ENCODE results near the gene BID.

The BID gene

DNA sequence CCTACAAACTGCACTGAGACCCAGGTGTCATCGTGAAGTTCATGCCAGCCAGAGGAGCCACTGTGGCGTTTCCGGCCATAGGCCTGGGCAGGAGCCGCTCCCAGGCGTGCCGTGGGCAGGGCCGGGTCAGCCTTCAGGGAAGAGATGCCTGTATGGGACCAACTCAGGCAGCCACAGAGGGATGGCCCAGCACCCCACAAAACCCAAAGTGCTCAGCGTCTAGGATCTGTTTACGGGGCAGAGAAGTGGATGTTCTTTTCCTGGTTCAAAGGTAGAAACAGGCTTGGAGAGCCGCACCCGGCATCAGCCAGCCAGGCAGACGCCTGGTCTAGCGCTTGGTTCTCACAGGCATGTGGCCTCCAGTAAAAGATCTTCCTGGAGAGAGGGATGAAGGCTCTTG is 8.4 kb upstream of the BID start:
- no peak for DNase-seq

DNA sequence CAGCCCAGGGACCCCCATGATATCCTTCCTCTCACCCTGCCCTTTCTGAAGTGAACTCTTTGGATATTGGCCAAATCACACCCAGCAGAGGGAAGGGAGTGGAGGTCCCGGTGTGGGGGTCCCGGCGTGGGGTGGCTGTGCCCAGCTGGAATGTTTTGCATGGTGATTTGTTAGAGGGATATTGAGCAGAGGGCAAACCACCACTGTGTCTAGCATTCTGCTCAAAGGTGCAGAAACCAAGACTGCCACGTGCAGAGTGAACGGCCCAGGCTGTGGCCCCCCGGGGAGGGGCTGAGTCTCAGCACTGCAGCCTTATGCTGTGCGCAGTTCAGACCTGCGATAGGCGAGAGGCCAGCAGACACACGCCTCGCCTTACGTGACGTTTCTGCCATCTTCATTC is 7.9 kb upstream of the BID start:
- DNase-seq = no peak

DNA sequence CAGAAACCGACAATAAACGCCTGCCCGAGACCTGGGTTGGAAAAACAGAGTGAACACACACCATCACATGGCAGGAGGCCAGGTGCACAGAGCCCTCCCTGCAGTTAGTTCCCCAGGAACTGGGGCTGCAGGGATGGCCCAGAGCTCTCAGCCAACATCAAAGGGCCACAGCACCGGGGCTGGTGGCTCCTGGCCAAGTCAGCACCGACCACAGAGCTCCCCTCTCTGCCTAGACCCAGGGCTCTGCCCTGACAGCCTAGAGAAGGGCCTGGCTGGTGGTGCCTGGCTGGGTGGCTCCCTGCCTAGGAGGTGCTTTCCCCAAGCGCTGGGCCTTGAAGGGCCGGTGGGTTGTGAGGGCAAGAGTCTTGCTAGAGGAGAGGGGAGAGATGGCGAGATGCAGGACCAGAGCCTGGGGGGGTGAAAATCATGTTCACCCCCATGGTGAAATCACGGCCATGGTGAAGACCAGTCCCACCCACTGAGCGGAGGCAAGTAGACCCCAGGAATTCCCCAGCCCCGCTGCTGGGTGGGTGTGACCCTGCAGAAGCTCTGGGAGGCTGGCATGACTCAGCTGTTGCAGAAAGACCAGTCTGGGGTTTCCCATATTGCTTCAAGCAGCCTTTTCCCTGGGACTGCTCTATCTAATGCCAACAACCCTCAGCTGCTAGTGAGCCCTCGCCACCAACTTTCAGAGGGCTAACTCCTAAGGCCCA is 7.2 kb upstream of the BID start:
- DNase-seq = peak; percentile 73

DNA sequence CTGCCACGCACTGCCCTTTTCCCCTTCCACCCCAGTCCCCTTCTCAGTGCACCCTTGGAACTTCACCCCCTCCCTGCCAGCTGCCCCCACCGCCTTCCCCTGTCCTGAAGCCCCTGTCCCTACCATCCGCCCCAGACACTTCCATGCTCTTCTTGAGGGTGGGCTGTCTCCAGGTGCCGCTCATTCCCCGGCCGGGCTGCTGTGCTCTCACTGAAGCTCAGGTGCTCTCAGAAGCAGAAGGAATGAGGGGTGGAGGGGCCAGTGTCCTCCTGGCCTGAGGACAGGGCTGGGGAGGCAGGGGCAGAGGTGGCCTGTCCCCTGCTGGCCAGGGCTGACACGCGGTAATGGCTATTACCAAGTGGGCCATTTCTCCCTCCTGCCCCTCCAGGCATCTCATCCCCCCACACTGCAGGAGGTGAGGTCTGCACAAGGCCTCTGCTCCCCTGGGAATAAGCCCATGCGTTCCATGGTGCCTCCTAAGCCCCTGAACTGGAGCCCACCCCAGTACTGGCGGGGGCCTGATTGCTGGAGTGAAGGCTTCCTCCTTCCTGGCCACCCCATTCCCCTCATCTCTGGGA is 6.6 kb upstream of the BID start:
- no peak for DNase-seq

DNA sequence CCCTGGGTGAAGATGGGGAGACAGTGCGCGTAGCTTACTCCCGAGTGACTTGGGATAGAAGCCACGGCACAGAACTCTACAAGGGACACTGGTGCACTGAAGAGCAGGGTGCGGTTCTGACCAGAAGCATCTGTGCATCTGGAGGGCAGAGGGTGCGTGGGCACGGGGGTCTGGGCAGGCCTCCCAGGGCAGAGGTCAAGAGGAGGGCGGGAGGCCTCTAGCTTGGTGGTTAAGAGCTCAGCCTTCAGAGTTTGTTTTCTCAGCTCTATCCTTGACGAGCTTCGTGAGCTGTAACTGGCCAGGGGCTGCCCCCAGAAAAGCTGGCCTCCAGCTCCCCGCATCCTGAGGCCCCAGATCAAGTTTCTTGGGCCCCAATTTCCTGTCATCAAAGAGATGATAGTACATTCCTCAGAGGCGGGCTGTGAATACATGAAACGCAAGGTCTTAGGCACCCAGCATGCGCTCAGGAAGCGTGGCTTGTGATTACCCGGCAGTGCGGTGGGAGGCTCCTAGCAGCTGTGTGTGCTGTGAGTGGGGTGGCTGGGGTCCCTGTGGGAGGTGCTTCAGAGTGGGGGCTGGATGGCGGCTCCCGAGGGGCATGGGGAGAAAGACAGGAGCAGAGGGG is 6.0 kb upstream of the BID start:
- no peak for DNase-seq

DNA sequence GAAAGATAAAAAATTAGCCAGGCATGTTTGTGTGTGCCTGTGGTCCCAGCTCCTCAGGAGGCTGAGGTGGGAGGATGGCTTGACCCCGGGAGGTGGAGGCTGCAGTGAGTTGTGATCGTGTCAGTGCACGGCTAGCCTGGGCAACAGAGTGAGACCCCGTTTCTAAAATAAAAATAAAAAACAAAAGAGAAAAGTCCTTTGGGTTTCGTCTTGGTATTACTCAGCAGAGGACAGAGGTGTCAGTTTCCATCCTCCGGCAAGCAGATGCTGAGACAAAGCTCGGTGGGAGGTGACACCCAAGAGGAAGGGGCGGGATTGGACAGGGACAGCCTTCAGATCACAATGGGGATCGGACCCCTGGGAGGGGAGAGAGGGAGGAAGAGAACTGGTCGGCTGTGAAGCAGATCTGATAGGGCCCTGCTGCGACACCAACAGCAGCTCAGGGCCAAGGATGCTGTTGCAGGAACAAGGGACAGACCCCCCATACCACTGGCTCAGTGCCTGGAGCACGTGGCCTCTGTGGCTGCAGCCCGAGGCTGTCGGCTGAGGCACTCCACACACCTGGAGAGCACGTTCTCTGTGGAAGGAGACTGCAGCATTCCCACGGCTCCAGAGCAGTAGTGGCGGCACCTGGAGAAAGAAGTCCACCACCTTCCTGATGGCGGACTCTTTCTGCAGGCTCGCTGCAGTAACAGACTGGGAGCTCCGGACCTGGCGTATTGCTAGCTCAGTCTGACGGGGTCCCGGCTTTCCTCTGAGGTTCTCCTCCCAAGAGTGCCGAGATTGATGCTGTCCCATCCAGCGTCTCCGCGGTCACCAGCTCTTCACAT is 5.2 kb upstream of the BID start:
- DNase-seq = no peak

DNA sequence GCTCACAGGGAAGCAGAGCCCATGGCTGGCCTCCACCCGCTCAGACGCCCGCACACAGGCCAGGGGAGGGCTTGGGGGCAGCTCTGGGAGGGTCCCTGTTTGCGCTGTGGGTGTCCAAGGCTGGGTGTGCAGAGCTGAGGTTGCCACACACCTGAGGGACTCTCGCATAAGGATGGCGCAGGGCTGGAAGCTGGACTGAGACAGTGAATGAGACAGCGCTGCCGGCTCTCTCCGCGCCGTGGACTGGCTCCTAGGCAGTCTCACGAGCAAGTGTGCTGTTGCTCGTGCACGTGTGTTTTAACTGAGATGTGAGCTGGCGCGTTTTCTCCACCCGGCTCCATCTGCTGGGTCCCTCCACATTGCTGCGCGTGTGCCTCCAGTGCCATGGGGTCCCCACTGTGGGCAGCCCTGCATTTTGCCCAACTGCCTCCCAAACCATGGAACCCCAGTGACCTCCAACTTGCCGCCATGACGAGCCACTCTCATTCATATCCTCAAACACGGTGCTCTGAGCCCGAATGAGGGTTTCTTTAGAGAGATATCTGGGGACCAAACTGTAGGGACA is 4.2 kb upstream of the BID start:
- DNase-seq = no peak

DNA sequence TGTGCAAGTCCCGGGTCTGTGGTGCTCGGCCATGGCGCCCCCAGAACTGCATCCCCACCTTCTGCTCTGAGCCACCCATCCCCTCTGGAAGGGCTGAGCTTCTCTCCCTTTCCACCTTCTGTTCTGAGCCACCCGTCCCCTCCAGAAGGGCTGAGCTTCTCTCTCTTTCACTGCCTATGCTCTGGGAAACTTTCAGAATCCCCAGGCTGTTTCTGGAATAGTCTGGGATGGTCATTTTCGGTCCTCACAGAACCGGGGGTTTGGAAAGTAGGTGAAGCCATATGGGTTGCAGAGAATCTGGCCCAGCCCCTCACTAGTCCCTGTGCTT is 3.4 kb upstream of the BID start:
- no peak for DNase-seq

DNA sequence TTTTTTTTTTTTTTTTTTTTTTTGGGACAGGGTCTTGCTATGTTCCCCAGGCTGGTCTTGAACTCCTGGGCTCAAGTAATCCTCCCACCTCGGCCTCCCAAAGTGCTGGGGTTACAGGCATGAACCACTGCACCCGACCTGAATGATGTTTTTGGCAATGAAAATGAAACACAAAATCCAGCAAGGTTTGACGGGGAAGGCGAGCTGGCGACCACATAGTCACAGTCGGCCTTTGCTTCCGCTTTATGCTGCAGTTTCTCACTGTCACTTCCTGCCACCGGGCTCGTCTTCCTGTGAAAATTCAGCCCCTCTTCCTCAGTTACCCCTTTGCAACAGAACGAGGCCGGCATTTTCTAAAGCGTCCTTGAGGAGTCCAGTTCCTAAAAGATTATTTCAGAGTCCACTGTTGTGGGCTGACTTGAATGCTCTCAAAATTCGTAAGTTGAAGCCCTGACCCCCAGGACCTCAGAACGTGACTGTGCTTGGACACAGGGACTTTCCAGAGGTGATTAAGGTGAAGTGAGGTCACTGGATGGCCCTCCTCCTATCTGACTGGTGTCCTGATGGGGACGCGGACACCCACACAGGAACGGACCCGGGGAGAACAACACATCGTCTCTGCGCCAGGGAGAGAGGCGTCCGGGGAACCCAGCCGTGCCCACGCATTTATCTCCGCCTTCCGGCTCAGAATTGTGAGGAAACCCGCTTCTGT is 2.9 kb upstream of the BID start:
- peak; percentile 61 for DNase-seq

DNA sequence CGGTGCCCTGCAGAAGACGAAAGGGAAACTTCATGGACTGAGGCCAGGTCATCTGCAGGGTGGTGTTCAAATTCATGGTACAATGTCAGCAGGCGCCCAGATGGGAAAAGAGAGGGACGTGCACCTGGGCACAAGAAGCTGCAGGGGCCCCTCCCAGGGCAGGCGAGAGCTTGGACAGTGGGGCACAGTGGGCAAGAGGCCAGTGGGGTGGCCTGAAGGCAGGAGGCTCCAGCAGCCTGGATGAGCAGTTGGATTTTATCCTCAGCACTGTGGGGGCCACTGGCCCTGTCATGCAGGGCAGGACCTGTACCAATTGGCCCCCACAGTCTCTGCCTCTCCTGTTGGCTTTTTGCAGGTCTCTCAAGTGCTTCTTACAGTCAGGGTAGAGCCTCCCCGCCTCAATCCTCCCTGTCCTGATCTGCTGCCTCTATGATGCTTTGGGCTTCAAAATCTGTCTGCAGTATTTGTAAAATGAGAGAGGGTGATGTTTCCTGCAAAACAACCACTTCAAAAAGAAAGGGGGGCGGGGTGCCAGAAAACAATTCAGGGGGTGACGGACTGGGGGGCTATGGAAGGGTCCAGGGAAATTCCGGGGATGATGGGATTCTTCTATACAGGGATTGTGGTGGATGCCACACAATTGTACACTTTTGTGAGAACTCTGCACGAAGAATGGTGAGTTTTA is 1.7 kb upstream of the BID start:
- no peak for DNase-seq

DNA sequence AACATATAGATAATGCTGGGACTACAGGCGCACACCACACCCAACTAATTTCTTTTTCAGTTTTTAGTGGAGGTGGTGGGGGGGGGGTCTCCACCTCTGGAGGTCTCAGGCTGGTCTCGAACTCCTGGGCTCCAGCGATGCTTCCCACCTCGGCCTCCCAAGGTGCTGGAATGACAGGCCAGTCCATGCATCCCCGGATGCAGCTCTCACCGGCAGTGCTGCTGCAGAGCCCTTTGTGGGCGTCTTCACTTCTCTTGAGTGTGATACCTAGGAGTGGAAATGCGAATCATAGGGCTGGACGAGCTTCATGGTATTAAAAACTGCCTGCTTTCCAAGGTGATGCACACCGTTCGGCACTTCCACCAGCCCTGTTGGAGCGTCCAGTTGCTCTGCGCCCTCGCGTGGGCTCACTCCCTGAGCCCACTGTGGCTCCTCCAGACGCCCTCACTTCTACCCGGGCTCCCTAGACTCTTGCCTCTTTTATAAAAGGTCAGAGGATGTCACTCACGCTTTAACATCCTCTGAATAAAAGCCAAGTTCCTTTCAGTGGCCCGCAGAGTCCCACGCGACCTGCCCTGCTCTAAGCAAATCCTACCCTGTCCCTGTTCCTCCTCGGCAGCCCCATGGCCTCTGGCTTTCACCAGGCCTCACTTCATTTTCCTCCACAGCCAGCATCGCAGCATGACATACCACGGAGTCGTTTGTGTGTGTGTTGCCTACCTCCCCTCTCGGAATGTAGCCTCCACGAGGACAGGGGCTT is 837 bp upstream of the BID start:
- DNase-seq = no peak

DNA sequence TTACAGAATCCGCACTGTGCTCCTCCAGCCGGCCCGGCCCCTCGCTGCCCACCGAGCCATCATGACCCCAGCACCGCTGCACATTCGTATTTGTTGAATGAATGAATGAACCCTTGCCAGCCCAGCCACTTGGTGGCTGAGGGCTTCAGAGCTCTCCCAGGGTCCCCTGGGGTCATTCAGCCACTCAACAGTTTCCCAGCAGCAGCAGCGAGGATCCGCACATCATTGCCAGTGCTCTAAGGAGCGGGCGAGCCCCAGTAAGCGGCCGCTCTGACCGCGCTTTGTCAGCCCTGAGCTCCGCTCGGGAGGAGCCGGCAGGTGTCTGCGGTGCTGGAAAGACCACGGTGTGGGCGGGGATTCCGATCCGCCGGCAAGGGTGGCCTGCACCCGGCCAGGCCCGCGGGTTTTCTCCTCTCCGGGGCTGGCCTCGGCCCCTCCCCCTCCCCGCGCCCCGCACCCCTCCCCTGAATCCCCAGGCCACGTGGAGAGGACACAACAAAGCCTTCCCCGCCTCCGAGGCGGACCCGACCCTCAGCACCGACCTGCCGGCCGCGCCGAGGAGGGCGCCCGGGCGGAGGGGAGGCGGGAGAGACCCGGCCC is 563 bp downstream of the BID start:
- DNase-seq = peak; percentile 61

DNA sequence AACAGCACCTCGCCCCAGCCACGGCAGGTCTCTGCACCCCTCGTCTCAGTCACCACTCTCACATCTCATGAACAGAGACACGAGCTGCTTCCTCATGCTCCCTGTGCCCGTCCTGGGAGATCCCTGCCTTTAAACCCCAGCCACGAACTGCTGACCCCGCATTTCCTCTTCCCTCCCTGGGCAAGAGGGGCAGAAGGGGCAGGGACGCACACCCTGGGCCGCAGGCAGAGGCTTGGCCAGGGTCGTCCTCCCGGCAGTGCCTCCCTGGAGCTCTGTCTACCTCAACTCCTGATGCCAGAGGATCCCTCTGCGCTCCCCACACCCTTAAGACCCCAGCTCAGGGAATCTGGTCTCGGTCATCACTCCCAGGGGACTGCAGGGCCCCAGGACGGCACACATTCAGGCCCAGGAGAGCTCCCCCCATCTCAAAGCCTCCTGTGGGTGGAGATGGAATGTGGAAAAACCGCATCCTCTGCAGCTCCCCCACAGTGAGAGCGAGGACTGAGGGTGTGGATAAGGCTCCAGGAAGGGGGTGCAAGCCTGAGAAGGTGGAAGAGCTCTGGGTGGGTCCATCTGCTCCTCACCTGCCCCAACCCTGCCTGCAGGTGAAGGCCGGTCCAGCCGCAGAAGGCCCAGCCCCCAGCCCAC is 1.2 kb downstream of the BID start:
- no peak for DNase-seq

DNA sequence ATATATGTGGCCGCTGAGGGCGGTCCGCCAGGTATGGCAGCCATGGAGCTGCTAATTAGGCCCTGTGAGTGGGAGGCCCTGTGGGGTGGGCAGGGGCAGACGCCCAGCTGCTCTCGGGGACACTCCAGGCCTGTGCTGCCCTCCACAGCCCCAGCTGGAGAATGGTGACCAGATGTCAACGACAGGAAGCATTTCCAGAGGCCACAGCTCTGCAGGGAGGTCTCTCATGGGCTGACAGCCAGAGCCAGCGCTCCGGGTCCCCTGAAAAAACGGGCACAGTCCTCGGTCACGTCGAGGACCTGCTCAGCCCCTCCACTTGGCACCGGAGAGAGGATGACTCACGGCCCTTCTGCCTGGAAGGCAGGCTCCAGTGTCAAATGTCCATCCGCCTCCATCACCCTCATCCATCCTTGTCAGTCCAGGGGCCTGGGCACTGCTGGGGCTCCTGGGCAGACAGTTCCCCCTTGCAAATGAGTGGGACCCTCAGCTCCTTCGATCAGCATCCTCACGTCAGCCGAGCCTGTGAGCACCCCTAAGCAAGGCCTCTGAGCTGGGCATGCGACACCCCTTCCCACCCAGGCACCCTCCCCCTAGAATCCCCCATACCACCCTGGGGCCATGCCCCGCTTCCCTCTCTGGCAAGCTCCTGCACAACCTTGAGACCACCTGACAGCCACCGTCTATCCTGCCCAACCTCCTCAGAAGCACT is 1.9 kb downstream of the BID start:
- DNase-seq = no peak

DNA sequence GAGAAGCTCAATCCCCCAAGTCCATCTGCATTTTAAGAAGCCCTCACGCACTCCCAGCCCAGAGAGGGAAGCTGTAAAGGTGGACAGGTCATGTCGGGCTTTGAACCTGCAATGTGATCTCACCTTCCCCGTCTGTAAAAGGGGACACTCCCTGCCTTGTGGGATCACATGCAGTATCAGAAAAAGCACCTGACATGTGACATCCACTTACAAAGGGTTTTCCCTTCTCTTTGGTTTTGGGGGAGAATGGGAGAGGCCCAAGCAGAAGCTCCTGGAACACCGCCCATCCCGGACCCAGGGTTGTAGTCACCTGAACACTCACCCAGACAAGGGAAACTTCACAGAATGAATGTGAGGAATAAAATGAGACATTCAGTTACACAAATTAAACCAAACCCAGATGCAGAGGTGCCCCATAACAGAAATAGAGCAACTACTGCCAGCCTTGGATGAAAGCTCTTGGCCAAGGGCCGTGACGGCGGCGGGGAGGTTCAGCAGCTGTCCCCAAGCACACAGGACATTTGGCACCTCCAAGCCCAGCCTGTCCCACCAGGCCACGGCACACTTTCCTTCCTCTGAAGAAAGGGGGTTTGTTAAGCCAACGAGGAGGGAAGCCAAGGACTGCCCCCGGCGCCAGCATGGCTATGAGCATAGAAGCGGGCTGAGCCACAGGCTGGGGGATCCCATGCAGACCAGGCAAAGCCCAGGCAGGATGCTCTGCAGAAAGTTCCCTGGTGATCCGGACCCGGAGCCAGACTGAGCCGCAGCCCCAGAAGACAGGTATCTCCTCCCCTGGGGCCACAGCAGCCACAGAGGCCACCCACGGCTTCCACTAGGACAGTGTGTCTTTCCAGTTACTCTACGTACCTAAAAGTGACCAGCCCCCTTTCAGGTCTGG is 3.8 kb downstream of the BID start:
- DNase-seq = no peak

DNA sequence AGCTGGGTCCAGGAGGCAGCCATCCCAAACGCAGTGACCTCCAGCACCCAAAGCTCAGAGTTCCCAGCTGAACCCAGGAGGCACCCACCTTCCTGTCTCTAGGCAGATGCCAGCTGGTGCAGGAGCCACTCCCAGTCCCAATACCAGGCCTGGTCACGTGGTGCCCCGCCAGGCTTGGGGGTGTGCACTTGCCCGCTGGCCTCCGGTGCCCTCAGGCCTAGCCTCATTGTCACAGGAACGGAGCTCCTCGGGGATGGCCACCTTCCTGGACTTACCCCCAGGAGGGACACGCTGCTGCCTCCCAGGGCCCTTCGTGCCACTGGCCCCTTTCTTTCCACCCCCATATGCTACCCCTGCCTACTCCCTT is 4.6 kb downstream of the BID start:
- DNase-seq = no peak

DNA sequence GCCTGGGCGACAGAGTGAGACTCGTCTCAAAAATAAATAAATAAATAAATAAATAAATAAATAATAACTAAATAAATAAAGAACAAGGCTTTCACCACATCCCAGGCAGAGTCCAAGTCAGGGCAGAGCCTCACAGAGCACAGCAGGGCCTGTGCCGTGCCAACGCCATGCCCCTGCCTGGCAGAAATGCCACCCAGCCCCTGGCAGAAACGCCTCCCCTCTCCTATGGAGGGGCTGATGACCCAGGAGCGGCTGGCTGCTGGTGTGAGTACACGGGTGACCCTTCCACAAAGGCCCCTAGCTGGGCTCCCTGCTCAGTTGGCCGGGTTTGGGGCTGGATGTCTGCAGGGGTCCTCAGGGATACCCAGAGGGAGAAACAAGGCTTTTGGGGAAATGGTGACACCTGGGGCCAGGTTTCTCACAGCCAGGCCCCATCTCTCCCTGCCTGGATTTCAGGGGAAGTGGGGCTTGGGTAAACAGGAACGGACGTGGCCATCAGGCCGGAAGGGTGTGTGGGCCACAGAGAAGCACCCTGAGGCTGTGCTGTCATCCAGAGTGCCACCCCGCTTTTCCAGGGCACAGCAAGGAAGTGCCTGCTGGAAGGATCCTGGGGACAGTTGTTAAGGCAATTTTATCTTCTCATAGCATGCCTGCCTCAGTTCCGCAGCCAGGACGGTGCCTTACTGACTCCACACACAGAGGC is 5.1 kb downstream of the BID start:
- no peak for DNase-seq

Measured in stimulated activated naive CD4-positive, alpha-beta T cell treated with Interleukin-2 at 50 U/mL for 16 hours (primary cell).